Fibroblast of skin of back (primary cell): ENCODE data around the gene ZNF839.

Experiments
- DNase-seq: peaks from one replicate; pipeline ENCODE4 v3.0.0-alpha.2; 2013

Gene ZNF839

DNA sequence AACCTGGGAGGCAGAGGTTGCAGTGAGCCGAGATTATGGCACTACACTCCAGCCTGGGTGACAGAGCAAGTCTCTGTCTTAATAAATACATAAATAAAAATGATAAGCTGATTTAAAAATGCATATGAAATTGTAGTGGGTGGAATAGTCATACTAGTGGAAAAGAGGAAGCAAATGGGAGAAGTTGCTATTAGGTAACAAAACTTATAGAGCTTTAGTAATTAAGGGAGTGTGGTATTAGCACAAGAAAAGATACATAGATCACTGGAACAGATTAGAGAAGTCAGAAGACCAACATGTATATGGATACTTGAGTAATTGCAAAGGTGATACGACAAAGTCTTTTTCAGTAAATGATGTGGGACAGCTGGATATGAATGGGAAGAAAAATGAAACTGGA is 69.7 kb downstream of the ZNF839 start:
- no peak for DNase-seq

- peak; percentile 8 for DNase-seq
These were observed 70.7 kb downstream of the ZNF839 start for GRCh38 chr14:102390064-102390855.
